ENCODE measurements around the gene PRKN. TPM values are rescaled to one million over a fixed set of nuclear protein-coding genes. Genes with fewer than 3 reads are reported as not detected.

The PRKN gene
- total and polyA plus RNA-seq, 9 of the 15 experiments (the other 6 are each of a cell fraction or from before 2014, with no cell fraction given) = 0.03 to 0.96 (median 0.15) TPM; not detected in 2

GRCh38 chr6:161956082-161956481, 771.5 kb downstream of the PRKN start:
- in situ Hi-C loops (cut with MboI) (no loop called here), intact Hi-C loops (cut with micrococcal nuclease) (no loop called here)
- DNase-seq (ENCODE audit: extremely low read depth in 1 of 4, low spot score in 3 of 4) (no peak), ATAC-seq (no peak), FAIRE-seq (no peak)
- ChIA-PET POLR2A (no interaction called here), CTCF (ENCODE audit: low intra/inter-chr PET ratio) (no interaction called here)
- Histone ChIP-seq H4K20me1 (replicated peaks; ENCODE audit: control insufficient read depth, insufficient read depth, low read length) (no peaks in the 10 kb centered on the region), H3K79me2 (ENCODE audit: control insufficient read depth, insufficient read depth, low read length) (no peaks in the 10 kb centered on the region), H3K36me3 (ENCODE audit: control insufficient read depth, insufficient read depth, low read length) (no peaks in the 10 kb centered on the region), H3K4me2 (ENCODE audit: insufficient read depth, low read length) (no peak overlapping the region), H3K9me3 (replicated peaks; ENCODE audit: control insufficient read depth, insufficient read depth, low read depth, low read length) (no peaks in the 10 kb centered on the region; the same call in 1 of the 2 replicates), H3K9ac (ENCODE audit: insufficient read depth in 1 of 2, low read depth in 2 of 2, low read length in 2 of 2) (no peak overlapping the region), H3K4me1 (replicated peaks in 1 of 2; ENCODE audit: control insufficient read depth in 2 of 2, insufficient read depth in 2 of 2, low read length in 2 of 2) (no peaks in the 10 kb centered on the region), H3K27me3 (ENCODE audit: control insufficient read depth in 2 of 2, insufficient read depth in 2 of 2, low read length in 2 of 2) (0 out of 5 replicates have a peak, but pooled peaks cover 0 to 3% of the 10 kb centered on the region in 2 experiments), H2AFZ (ENCODE audit: low read depth, low read length) (no peak overlapping the region), H3K9me1 (ENCODE audit: control insufficient read depth, insufficient read depth, low read length) (no peaks in the 10 kb centered on the region), H3K4me3 (no peak overlapping the region), H3K27ac (ENCODE audit: extremely low read depth, low read depth, low read length) (no peak overlapping the region)
- TF ChIP-seq ZBTB2 (IDR thresholded peaks at IDR 0.05) = no peak
- TF ChIP-seq RHOXF2B (CRISPR knock-in tag; conservative IDR thresholded peaks at IDR 0.05) = no peak
- no peak for TF ChIP-seq ASH1L (IDR thresholded peaks at IDR 0.05; ENCODE audit: borderline replicate concordance, low read depth, partially characterized antibody)
- TF ChIP-seq, protein P1, sequence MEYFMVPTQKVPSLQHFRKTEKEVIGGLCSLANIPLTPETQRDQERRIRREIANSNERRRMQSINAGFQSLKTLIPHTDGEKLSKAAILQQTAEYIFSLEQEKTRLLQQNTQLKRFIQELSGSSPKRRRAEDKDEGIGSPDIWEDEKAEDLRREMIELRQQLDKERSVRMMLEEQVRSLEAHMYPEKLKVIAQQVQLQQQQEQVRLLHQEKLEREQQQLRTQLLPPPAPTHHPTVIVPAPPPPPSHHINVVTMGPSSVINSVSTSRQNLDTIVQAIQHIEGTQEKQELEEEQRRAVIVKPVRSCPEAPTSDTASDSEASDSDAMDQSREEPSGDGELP (CRISPR knock-in tag; IDR thresholded peaks at IDR 0.05; ENCODE audit: borderline replicate concordance) = no peak
- TF ChIP-seq CC2D1A (IDR thresholded peaks at IDR 0.05) = no peak
- TF ChIP-seq U2AF1 (optimal IDR thresholded peaks at IDR 0.05; ENCODE audit: low read depth, low read length) = no peak
- no peak for TF ChIP-seq SREBF1 (IDR thresholded peaks at IDR 0.05; ENCODE audit: borderline replicate concordance, low read depth, low read length)
- no peak for TF ChIP-seq ZNF282 (CRISPR knock-in tag; IDR thresholded peaks at IDR 0.05)
- TF ChIP-seq SAP30 (IDR thresholded peaks at IDR 0.05; ENCODE audit: borderline replicate concordance, insufficient read depth, low read depth, low read length, poor library complexity, severe bottlenecking) = no peak
- TF ChIP-seq MEF2A (IDR thresholded peaks at IDR 0.05; ENCODE audit: control insufficient read depth, low read depth, low read length) = no peak
- TF ChIP-seq SMARCC2 (IDR thresholded peaks at IDR 0.05; ENCODE audit: low read depth) = no peak
- no peak for TF ChIP-seq TCF15 (CRISPR knock-in tag; IDR thresholded peaks at IDR 0.05)
- TF ChIP-seq KAT7 (CRISPR knock-in tag; IDR thresholded peaks at IDR 0.05; ENCODE audit: borderline replicate concordance) = no peak
- no peak for TF ChIP-seq CSDE1 (IDR thresholded peaks at IDR 0.05)
- no peak for TF ChIP-seq ZNF717 (CRISPR knock-in tag; IDR thresholded peaks at IDR 0.05)
- 0% methylated on average over 1 of the region's 1 CpG for WGBS (ENCODE audit: insufficient coverage, low coverage, missing lambda C conversion rate)
- BruUV-seq (replicated peaks) = no TSS peak
